Memory B cell (primary cell): ENCODE results near the gene RBM41.
"Not testable (repeated sequence)": the region's sequence is repeated elsewhere in the genome, so short reads cannot be mapped to it uniquely, and the experiment has no call there.

Experiments
- ATAC-seq: fragments of 150-1000 bp; cut with Tn5 transposase; 2 replicates; pipeline ENCODE4 v1.10.0; 2021; ENCODE audit warnings: low read depth, mild to moderate bottlenecking, moderate library complexity
- DNase-seq, 2 donors: peaks; one replicate each; pipeline ENCODE4 v3.0.0; 2022; ENCODE audit warnings: low spot score in 2 of 2
- H3K27ac Mint-ChIP-seq: one replicate; pipeline ENCODE4 v1.8.0; 2022; ENCODE audit warnings: mild to moderate bottlenecking, moderate library complexity, mixed read lengths
- H3K27me3 Mint-ChIP-seq: one replicate; pipeline ENCODE4 v1.8.0; 2022; ENCODE audit warnings: mixed read lengths
- H3K36me3 Mint-ChIP-seq: one replicate; pipeline ENCODE4 v1.8.0; 2022; ENCODE audit warnings: mild to moderate bottlenecking, mixed read lengths
- H3K4me1 Mint-ChIP-seq: one replicate; pipeline ENCODE4 v1.8.0; 2022; ENCODE audit warnings: mixed read lengths
- H3K4me3 Mint-ChIP-seq: one replicate; pipeline ENCODE4 v1.8.0; 2022; ENCODE audit warnings: mild to moderate bottlenecking, moderate library complexity, mixed read lengths
- H3K9me3 Mint-ChIP-seq: one replicate; pipeline ENCODE4 v1.8.0; 2022; ENCODE audit warnings: mixed read lengths

RBM41 gene

GRCh38 chrX:107118322-107119147 is at the start of gene RBM41:
RBM41 (minus strand) TSS chrX:107118822; CDS start chrX:107118773, 49 bp downstream.
- Mint-ChIP-seq H3K9me3 (no peaks in the 10 kb centered on the region), H3K27ac (peak within 1 kb of the TSS; percentile 95), H3K4me1 (peaks cover 19% of the 10 kb centered on the region), H3K27me3 (no peaks in the 10 kb centered on the region), H3K4me3 (peak within 1 kb of the TSS; percentile 100), H3K36me3 (peaks cover 20% of the 10 kb centered on the region)
- ATAC-seq (peak; percentile 100), DNase-seq (peak; percentile 37 to 56)

- DNase-seq (no peak), ATAC-seq (no peak)
- no peaks in the 10 kb centered on the region for H3K27me3 Mint-ChIP-seq
- no peak overlapping the region for H3K4me3 Mint-ChIP-seq
- no peak overlapping the region for H3K27ac Mint-ChIP-seq
- H3K4me1 Mint-ChIP-seq: no peaks in the 10 kb centered on the region
- no peaks in the 10 kb centered on the region for H3K9me3 Mint-ChIP-seq
- H3K36me3 Mint-ChIP-seq: peaks cover 1% of the 10 kb centered on the region
Measured at GRCh38 chrX:107168257-107168656, 49.6 kb upstream of the RBM41 start.

GRCh38 chrX:107167163-107167921 is 48.7 kb upstream of the RBM41 start:
- no peaks in the 10 kb centered on the region for H3K27me3 Mint-ChIP-seq

GRCh38 chrX:107157618-107158017 is 39.0 kb upstream of the RBM41 start:
- not testable (repeated sequence) for H3K4me1 Mint-ChIP-seq, DNase-seq, H3K9me3 Mint-ChIP-seq, H3K27ac Mint-ChIP-seq, ATAC-seq, H3K27me3 Mint-ChIP-seq, H3K4me3 Mint-ChIP-seq, H3K36me3 Mint-ChIP-seq

More at GRCh38 chrX:107167163-107167921, 48.7 kb upstream of the RBM41 start:
- no peak for DNase-seq
- H3K4me3 Mint-ChIP-seq: no peak overlapping the region
- peaks cover 1% of the 10 kb centered on the region for H3K36me3 Mint-ChIP-seq
- no peak for ATAC-seq
- H3K4me1 Mint-ChIP-seq: no peaks in the 10 kb centered on the region
- H3K9me3 Mint-ChIP-seq: no peaks in the 10 kb centered on the region
- no peak overlapping the region for H3K27ac Mint-ChIP-seq

GRCh38 chrX:107155621-107156430 is 37.2 kb upstream of the RBM41 start:
- peak overlapping the region; percentile 64 for H3K4me3 Mint-ChIP-seq
- H3K27ac Mint-ChIP-seq, ATAC-seq: not testable (repeated sequence)

GRCh38 chrX:107154787-107155620 is 36.4 kb upstream of the RBM41 start:
- no peaks in the 10 kb centered on the region for H3K36me3 Mint-ChIP-seq
- H3K4me1 Mint-ChIP-seq: no peaks in the 10 kb centered on the region
- H3K27me3 Mint-ChIP-seq: peaks cover 2% of the 10 kb centered on the region
- DNase-seq (no peak), ATAC-seq (no peak)
- peak overlapping the region; percentile 64 for H3K4me3 Mint-ChIP-seq
- H3K9me3 Mint-ChIP-seq: no peaks in the 10 kb centered on the region
- no peak overlapping the region for H3K27ac Mint-ChIP-seq

More at GRCh38 chrX:107155621-107156430, 37.2 kb upstream of the RBM41 start:
- not testable (repeated sequence) for DNase-seq, H3K27me3 Mint-ChIP-seq, H3K9me3 Mint-ChIP-seq, H3K36me3 Mint-ChIP-seq, H3K4me1 Mint-ChIP-seq

- DNase-seq (no peak), ATAC-seq (no peak)
- Mint-ChIP-seq H3K27ac (no peak overlapping the region), H3K36me3 (no peaks in the 10 kb centered on the region), H3K4me3 (no peak overlapping the region), H3K27me3 (peaks cover 2% of the 10 kb centered on the region), H3K9me3 (no peaks in the 10 kb centered on the region), H3K4me1 (no peaks in the 10 kb centered on the region)
Measured at GRCh38 chrX:107153005-107153404, 34.4 kb upstream of the RBM41 start.

GRCh38 chrX:107146670-107147069 is 28.0 kb upstream of the RBM41 start:
- Mint-ChIP-seq H3K27me3 (no peaks in the 10 kb centered on the region), H3K9me3 (no peaks in the 10 kb centered on the region), H3K4me1 (no peaks in the 10 kb centered on the region), H3K36me3 (no peaks in the 10 kb centered on the region), H3K4me3 (no peak overlapping the region), H3K27ac (no peak overlapping the region)
- DNase-seq (no peak), ATAC-seq (no peak)

GRCh38 chrX:107135965-107136307 is 17.3 kb upstream of the RBM41 start:
- no peaks in the 10 kb centered on the region for H3K36me3 Mint-ChIP-seq
- H3K4me1 Mint-ChIP-seq: no peaks in the 10 kb centered on the region
- H3K27me3 Mint-ChIP-seq: peaks cover 2% of the 10 kb centered on the region
- no peak overlapping the region for H3K27ac Mint-ChIP-seq
- H3K4me3 Mint-ChIP-seq: no peak overlapping the region
- DNase-seq (no peak), ATAC-seq (no peak)
- H3K9me3 Mint-ChIP-seq: no peaks in the 10 kb centered on the region

GRCh38 chrX:107135049-107135964 is 16.7 kb upstream of the RBM41 start:
- no peaks in the 10 kb centered on the region for H3K4me1 Mint-ChIP-seq
- peaks cover 2% of the 10 kb centered on the region for H3K27me3 Mint-ChIP-seq
- ATAC-seq (no peak), DNase-seq (no peak)
- no peak overlapping the region for H3K27ac Mint-ChIP-seq
- no peaks in the 10 kb centered on the region for H3K36me3 Mint-ChIP-seq
- H3K4me3 Mint-ChIP-seq: no peak overlapping the region
- H3K9me3 Mint-ChIP-seq: peaks cover 2% of the 10 kb centered on the region

GRCh38 chrX:107123750-107124149 is 5.1 kb upstream of the RBM41 start:
- Mint-ChIP-seq H3K27me3 (peaks cover 1% of the 10 kb centered on the region), H3K27ac (no peak overlapping the region), H3K9me3 (no peaks in the 10 kb centered on the region), H3K4me1 (no peaks in the 10 kb centered on the region), H3K36me3 (no peaks in the 10 kb centered on the region), H3K4me3 (no peak overlapping the region)
- DNase-seq (no peak), ATAC-seq (no peak)

GRCh38 chrX:107119283-107119682 is 661 bp upstream of the RBM41 start:
- H3K27ac Mint-ChIP-seq: peak overlapping the region; percentile 95
- H3K9me3 Mint-ChIP-seq: no peaks in the 10 kb centered on the region
- H3K4me3 Mint-ChIP-seq: peak overlapping the region; percentile 100
- peaks cover 13% of the 10 kb centered on the region for H3K36me3 Mint-ChIP-seq
- peaks cover 15% of the 10 kb centered on the region for H3K4me1 Mint-ChIP-seq
- ATAC-seq: no peak
- no peaks in the 10 kb centered on the region for H3K27me3 Mint-ChIP-seq
- DNase-seq: no peak
